K562 (cell line): ENCODE measurements around the gene ID4. TPM values are rescaled to one million over a fixed set of nuclear protein-coding genes. Genes with fewer than 3 reads are reported as not detected.

Experiments used
- BCOR ChIP-seq: fragments of 450-650 bp; IDR thresholded peaks from 2 replicates; pipeline ENCODE4 v1.6.1; 2016
- CREM ChIP-seq: IDR thresholded peaks from 2 replicates; pipeline ENCODE4 v1.6.1; 2014; ENCODE audit warnings: antibody characterized with exemption, low read depth
- FIP1L1 ChIP-seq: fragments of 200-400 bp; formaldehyde crosslinking; IDR thresholded peaks from 2 replicates; pipeline ENCODE4 v1.6.1; 2018; ENCODE audit warnings: mild to moderate bottlenecking, low read depth, low read length; ENCODE audit not compliant: poor library complexity, severe bottlenecking
- HLTF ChIP-seq: fragments of 450-650 bp; IDR thresholded peaks from 2 replicates; pipeline ENCODE4 v1.6.1; 2016
- HNRNPLL ChIP-seq: fragments of 200-400 bp; formaldehyde crosslinking; IDR thresholded peaks from 2 replicates; pipeline ENCODE4 v1.6.1; 2017; ENCODE audit warnings: low read length, low read depth, mild to moderate bottlenecking; ENCODE audit not compliant: poor library complexity, severe bottlenecking
- NR2C1 ChIP-seq, 2 experiments: fragments of 450-650 bp; IDR thresholded peaks; 2 replicates each; pipeline ENCODE4 v1.6.1; 2017; ENCODE audit warnings: mild to moderate bottlenecking in 2 of 2, antibody characterized with exemption in 1 of 2, inconsistent platforms in 1 of 2, missing compliant biosample characterization in 1 of 2, missing genetic modification characterization in 1 of 2
- NR2F6 ChIP-seq: fragments of 450-650 bp; formaldehyde crosslinking; IDR thresholded peaks from 2 replicates; pipeline ENCODE4 v1.4.0; 2020; ENCODE audit warnings: mild to moderate bottlenecking
- SMARCB1 ChIP-seq: IDR thresholded peaks from 2 replicates; pipeline ENCODE4 v1.6.1; 2011; ENCODE audit warnings: improper control_type of control experiment, low read depth; ENCODE audit not compliant: insufficient read length
- SRSF7 ChIP-seq: fragments of 200-400 bp; formaldehyde crosslinking; optimal IDR thresholded peaks from 2 replicates; pipeline ENCODE3; 2017; ENCODE audit warnings: mild to moderate bottlenecking, low read depth, low read length
- TAF15 ChIP-seq: fragments of 200-400 bp; formaldehyde crosslinking; IDR thresholded peaks from 2 replicates; pipeline ENCODE4 v1.6.1; 2017; ENCODE audit warnings: mild to moderate bottlenecking, low read depth, low read length, moderate library complexity
- TGIF2 ChIP-seq: sonication (generic); formaldehyde crosslinking; IDR thresholded peaks from 2 replicates; pipeline ENCODE4 v1.8.1; 2022; ENCODE audit warnings: mild to moderate bottlenecking, missing genetic modification reagents, moderate library complexity
- XRCC3 ChIP-seq: fragments of 450-650 bp; IDR thresholded peaks from 2 replicates; pipeline ENCODE4 v1.6.1; 2017; ENCODE audit warnings: mild to moderate bottlenecking, moderate library complexity
- ZNF24 ChIP-seq: fragments of 450-650 bp; IDR thresholded peaks from 2 replicates; pipeline ENCODE4 v1.6.1; 2016
- polyA plus RNA-seq, 8 experiments: library from polyadenylated mRNA; depleted of rRNA in 4 of 8; stranded (reverse) in 5 of 8; unstranded in 3 of 8; fragments of >200 nt; fragmentation: Nextera tagmentation in 2 of 8; fragmentation: Illumina TruSeq in 1 of 8; extraction: Ambion mirVana in 2 of 8; extraction: Trizol in 1 of 8; gene quantifications; 2 replicates each; pipeline versions ENCODE4 v1.2.1 to v1.2.3, GENCODE V29; 2011 to 2014; ENCODE audit warnings: inconsistent platforms in 1 of 8, missing spikeins in 1 of 8
- total RNA-seq, 7 experiments: library from RNA; depleted of rRNA in 6 of 7; stranded (reverse); fragments of >200 nt in 6 of 7; fragmentation: Illumina TruSeq in 2 of 7; extraction: Trizol in 2 of 7; gene quantifications; 2 replicates each; pipeline versions ENCODE4 v1.2.1 to v1.2.3, GENCODE V29; 2011 to 2021; ENCODE audit warnings: low replicate concordance in 1 of 7
- TF ChIP-seq, protein P1 (sequence below): fragments of 250-450 bp; sonication (Bioruptor Pico); IDR thresholded peaks from 2 replicates; pipeline ENCODE4 v1.5.0; 2021
- TF ChIP-seq, protein P2 (sequence below): fragments of 450-650 bp; formaldehyde crosslinking; IDR thresholded peaks from 2 replicates; pipeline ENCODE4 v1.4.0; 2020; ENCODE audit warnings: mild to moderate bottlenecking
- TF ChIP-seq, protein P3 (sequence below), 2 experiments: fragments of 150-350 bp in 1 of 2; IDR thresholded peaks; 2 replicates each; pipeline ENCODE4 v1.6.1; 2012 to 2016; ENCODE audit warnings: low read depth in 2 of 2, low read length in 2 of 2, mild to moderate bottlenecking in 1 of 2, moderate library complexity in 1 of 2
- TF ChIP-seq, protein P4 (sequence below): sonication (generic); formaldehyde crosslinking; IDR thresholded peaks from 2 replicates; pipeline ENCODE4 v1.8.1; 2023; ENCODE audit warnings: missing genetic modification reagents, mild to moderate bottlenecking, borderline replicate concordance

ID4 gene
- total and polyA plus RNA-seq, 9 of the 15 experiments (the other 6 are each of a cell fraction or from before 2014, with no cell fraction given), result not detected

DNA sequence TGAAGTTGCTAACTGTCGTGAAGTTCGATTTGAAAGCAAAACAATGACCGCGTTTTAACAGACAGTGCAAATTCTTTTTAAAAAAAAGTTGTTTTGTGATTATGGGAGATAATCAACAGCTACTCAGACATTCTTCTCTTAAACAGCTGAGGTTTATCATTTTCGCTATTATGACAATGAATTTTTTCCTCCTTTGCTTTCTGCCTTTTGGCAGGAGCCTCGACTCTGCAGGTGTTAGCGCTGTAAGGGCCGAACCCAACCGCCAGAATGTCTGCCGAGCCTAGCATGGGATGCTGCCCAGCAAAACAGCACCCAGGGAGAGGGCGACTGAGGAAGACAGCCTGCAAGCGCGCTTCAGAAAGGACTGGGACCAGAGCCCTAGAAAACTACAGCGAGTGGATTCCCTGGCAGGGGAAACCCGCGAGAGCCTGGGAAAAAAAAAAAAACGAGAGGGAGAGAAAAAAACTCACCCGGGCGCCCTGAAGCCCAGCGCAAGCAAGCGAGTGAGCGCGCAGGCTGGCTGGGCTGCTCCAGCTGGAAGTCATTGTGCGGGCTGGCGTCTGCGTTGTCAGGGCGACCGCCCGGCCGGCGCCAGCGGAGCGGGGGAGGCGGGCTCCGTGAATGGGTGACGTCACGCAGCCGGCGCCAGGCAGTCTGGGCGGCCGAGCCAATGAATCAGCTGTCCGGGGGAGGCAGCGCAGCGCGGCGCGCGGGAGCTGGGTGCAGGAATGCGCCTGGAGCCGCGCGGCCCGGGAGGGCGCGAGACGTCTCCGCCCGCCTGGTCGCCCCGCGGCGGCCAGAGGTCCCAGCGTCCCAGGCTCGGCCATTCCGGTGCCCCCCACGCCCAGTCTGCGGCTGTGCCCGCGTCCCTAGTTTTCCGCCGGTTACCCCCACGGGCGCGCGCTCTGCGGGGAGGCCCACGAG lies 32.7 kb upstream of the ID4 start (continued):
- TF ChIP-seq XRCC3 (no peak), NR2F6 (CRISPR knock-in tag) (no peak), TGIF2 (CRISPR knock-in tag) (no peak), ZNF24 (0 out of 2 replicates have a peak, but pooled peaks have one; percentile 48), SRSF7 (no peak), CREM (peak; percentile 98), HLTF (no peak), HNRNPLL (peak; percentile 67), TAF15 (no peak), NR2C1 (IDR thresholded peaks at IDR 0.05) (no peak), NR2C1 (tag; IDR thresholded peaks at IDR 0.05) (no peak), BCOR (peak; percentile 71; the same call in 1 of the 2 replicates), FIP1L1 (peak; percentile 80), SMARCB1 (no peak)
- TF ChIP-seq, protein P1, sequence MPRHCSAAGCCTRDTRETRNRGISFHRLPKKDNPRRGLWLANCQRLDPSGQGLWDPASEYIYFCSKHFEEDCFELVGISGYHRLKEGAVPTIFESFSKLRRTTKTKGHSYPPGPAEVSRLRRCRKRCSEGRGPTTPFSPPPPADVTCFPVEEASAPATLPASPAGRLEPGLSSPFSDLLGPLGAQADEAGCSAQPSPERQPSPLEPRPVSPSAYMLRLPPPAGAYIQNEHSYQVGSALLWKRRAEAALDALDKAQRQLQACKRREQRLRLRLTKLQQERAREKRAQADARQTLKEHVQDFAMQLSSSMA (CRISPR knock-in tag), result no peak
- TF ChIP-seq, protein P2, sequence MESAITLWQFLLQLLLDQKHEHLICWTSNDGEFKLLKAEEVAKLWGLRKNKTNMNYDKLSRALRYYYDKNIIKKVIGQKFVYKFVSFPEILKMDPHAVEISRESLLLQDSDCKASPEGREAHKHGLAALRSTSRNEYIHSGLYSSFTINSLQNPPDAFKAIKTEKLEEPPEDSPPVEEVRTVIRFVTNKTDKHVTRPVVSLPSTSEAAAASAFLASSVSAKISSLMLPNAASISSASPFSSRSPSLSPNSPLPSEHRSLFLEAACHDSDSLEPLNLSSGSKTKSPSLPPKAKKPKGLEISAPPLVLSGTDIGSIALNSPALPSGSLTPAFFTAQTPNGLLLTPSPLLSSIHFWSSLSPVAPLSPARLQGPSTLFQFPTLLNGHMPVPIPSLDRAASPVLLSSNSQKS (CRISPR knock-in tag), result no peak
- TF ChIP-seq, protein P3, sequence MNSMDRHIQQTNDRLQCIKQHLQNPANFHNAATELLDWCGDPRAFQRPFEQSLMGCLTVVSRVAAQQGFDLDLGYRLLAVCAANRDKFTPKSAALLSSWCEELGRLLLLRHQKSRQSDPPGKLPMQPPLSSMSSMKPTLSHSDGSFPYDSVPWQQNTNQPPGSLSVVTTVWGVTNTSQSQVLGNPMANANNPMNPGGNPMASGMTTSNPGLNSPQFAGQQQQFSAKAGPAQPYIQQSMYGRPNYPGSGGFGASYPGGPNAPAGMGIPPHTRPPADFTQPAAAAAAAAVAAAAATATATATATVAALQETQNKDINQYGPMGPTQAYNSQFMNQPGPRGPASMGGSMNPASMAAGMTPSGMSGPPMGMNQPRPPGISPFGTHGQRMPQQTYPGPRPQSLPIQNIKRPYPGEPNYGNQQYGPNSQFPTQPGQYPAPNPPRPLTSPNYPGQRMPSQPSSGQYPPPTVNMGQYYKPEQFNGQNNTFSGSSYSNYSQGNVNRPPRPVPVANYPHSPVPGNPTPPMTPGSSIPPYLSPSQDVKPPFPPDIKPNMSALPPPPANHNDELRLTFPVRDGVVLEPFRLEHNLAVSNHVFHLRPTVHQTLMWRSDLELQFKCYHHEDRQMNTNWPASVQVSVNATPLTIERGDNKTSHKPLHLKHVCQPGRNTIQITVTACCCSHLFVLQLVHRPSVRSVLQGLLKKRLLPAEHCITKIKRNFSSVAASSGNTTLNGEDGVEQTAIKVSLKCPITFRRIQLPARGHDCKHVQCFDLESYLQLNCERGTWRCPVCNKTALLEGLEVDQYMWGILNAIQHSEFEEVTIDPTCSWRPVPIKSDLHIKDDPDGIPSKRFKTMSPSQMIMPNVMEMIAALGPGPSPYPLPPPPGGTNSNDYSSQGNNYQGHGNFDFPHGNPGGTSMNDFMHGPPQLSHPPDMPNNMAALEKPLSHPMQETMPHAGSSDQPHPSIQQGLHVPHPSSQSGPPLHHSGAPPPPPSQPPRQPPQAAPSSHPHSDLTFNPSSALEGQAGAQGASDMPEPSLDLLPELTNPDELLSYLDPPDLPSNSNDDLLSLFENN (IDR thresholded peaks at IDR 0.05; ENCODE audit: low read depth in 2 of 2, low read length in 2 of 2), result 0 out of 4 replicates have a peak, but pooled peaks of 1 of the 2 experiments have one; percentile 57
- TF ChIP-seq, protein P4, sequence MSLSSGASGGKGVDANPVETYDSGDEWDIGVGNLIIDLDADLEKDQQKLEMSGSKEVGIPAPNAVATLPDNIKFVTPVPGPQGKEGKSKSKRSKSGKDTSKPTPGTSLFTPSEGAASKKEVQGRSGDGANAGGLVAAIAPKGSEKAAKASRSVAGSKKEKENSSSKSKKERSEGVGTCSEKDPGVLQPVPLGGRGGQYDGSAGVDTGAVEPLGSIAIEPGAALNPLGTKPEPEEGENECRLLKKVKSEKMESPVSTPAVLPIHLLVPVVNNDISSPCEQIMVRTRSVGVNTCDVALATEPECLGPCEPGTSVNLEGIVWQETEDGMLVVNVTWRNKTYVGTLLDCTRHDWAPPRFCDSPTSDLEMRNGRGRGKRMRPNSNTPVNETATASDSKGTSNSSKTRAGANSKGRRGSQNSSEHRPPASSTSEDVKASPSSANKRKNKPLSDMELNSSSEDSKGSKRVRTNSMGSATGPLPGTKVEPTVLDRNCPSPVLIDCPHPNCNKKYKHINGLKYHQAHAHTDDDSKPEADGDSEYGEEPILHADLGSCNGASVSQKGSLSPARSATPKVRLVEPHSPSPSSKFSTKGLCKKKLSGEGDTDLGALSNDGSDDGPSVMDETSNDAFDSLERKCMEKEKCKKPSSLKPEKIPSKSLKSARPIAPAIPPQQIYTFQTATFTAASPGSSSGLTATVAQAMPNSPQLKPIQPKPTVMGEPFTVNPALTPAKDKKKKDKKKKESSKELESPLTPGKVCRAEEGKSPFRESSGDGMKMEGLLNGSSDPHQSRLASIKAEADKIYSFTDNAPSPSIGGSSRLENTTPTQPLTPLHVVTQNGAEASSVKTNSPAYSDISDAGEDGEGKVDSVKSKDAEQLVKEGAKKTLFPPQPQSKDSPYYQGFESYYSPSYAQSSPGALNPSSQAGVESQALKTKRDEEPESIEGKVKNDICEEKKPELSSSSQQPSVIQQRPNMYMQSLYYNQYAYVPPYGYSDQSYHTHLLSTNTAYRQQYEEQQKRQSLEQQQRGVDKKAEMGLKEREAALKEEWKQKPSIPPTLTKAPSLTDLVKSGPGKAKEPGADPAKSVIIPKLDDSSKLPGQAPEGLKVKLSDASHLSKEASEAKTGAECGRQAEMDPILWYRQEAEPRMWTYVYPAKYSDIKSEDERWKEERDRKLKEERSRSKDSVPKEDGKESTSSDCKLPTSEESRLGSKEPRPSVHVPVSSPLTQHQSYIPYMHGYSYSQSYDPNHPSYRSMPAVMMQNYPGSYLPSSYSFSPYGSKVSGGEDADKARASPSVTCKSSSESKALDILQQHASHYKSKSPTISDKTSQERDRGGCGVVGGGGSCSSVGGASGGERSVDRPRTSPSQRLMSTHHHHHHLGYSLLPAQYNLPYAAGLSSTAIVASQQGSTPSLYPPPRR (CRISPR knock-in tag), result 0 out of 2 replicates have a peak, but pooled peaks have one; percentile 29
